Keratinocyte (primary cell): ENCODE data around the gene DIRAS1. TPM values are rescaled to one million over a fixed set of nuclear protein-coding genes. Genes with fewer than 3 reads are reported as not detected.
A peak's percentile ranks its signal among the peaks of the same experiment; 100 is the strongest.

ENCODE experiments used
- DNase-seq: peaks from one replicate; pipeline ENCODE4 v3.0.0-alpha.2; 2011; ENCODE audit warnings: low read depth, missing footprints, low spot score
- FAIRE-seq: peaks from 2 replicates; lab custom pipeline; 2011; peaks lifted over from hg19 to GRCh38; lab: Jason Lieb, UNC
- H2AFZ ChIP-seq: 2 replicates; pipeline ENCODE4 v1.6.0; 2012; ENCODE audit warnings: low read length, control low read depth, inconsistent platforms; ENCODE audit not compliant: control insufficient read depth
- H3K27ac ChIP-seq: 2 replicates; pipeline ENCODE4 v1.5.1; 2011; ENCODE audit warnings: low read length; ENCODE audit not compliant: control insufficient read depth, insufficient read depth
- H3K27me3 ChIP-seq: 3 replicates; pipeline ENCODE4 v1.6.0; 2011; ENCODE audit warnings: low read length; ENCODE audit not compliant: control insufficient read depth, insufficient read depth; ENCODE audit errors: extremely low read depth
- H3K36me3 ChIP-seq, 2 experiments: 2 replicates in 1 of 2; 3 replicates in 1 of 2; pipeline ENCODE4 v1.5.1; 2011; ENCODE audit warnings: low read length in 2 of 2, mild to moderate bottlenecking in 1 of 2; ENCODE audit not compliant: control insufficient read depth in 2 of 2, insufficient read depth in 2 of 2; ENCODE audit errors: extremely low read depth in 1 of 2
- H3K4me1 ChIP-seq: 3 replicates; pipeline ENCODE4 v1.5.1; 2011; ENCODE audit warnings: low read length; ENCODE audit not compliant: control insufficient read depth, insufficient read depth; ENCODE audit errors: extremely low read depth
- H3K4me2 ChIP-seq: 3 replicates; pipeline ENCODE4 v1.6.0; 2011; ENCODE audit warnings: low read depth, low read length; ENCODE audit not compliant: control insufficient read depth, insufficient read depth; ENCODE audit errors: extremely low read depth
- H3K4me3 ChIP-seq, 3 experiments: fragments of 200-600 bp in 1 of 3; sonication (generic) in 1 of 3; 2 replicates in 2 of 3; 3 replicates in 1 of 3; pipeline ENCODE4 v1.5.1; 2011 to 2016; ENCODE audit warnings: low read length in 3 of 3, mild to moderate bottlenecking in 3 of 3, control low read depth in 2 of 3, inconsistent platforms in 1 of 3, low read depth in 1 of 3, mixed read lengths in 1 of 3, mixed run types in 1 of 3, moderate library complexity in 1 of 3; ENCODE audit not compliant: control insufficient read depth in 2 of 3, insufficient read depth in 2 of 3; ENCODE audit errors: extremely low read depth in 1 of 3
- H3K79me2 ChIP-seq: 2 replicates; pipeline ENCODE4 v1.6.0; 2012; ENCODE audit warnings: low read length; ENCODE audit not compliant: control insufficient read depth, insufficient read depth
- H3K9ac ChIP-seq: 3 replicates; pipeline ENCODE4 v1.6.0; 2011; ENCODE audit warnings: low read length; ENCODE audit not compliant: control insufficient read depth, insufficient read depth; ENCODE audit errors: extremely low read depth
- H3K9me1 ChIP-seq: 3 replicates; pipeline ENCODE4 v1.6.0; 2011; ENCODE audit warnings: low read length; ENCODE audit not compliant: control insufficient read depth, insufficient read depth; ENCODE audit errors: extremely low read depth
- H3K9me3 ChIP-seq: 2 replicates; pipeline ENCODE4 v1.5.1; 2012; ENCODE audit warnings: low read depth, low read length; ENCODE audit not compliant: control insufficient read depth
- H4K20me1 ChIP-seq: 3 replicates; pipeline ENCODE4 v1.6.0; 2011; ENCODE audit warnings: low read length; ENCODE audit not compliant: control insufficient read depth, insufficient read depth; ENCODE audit errors: extremely low read depth
- CTCF ChIP-seq, 3 experiments: IDR thresholded peaks in 1 of 3; conservative IDR thresholded peaks in 1 of 3; optimal IDR thresholded peaks in 1 of 3; 2 replicates in 2 of 3; 3 replicates in 1 of 3; pipeline versions ENCODE3 to v1.5.1; 2011; ENCODE audit warnings: low read length in 3 of 3, mild to moderate bottlenecking in 3 of 3, moderate library complexity in 2 of 3, control low read depth in 1 of 3, inconsistent platforms in 1 of 3; ENCODE audit not compliant: insufficient read depth in 2 of 3; ENCODE audit errors: extremely low read depth in 1 of 3
- EZH2 ChIP-seq: IDR thresholded peaks from one replicate; pipeline ENCODE4 v1.6.1; 2012; ENCODE audit warnings: inconsistent platforms, mild to moderate bottlenecking, low read length, moderate library complexity
- dilution Hi-C: fragments of 300-500 bp; cut with MboI; formaldehyde crosslinking; loops from one replicate; pipeline ENCODE4 v1.7.0; 2020; ENCODE audit warnings: low sequenced_read_pairs; ENCODE audit not compliant: extremely low pct_ligation_motif_present
- polyA plus RNA-seq, 5 experiments: library from polyadenylated mRNA; depleted of rRNA in 3 of 5; stranded (reverse) in 3 of 5; stranded (forward) in 1 of 5; unstranded in 1 of 5; fragments of >200 nt; gene quantifications; 1 replicate in 1 of 5; 2 replicates in 3 of 5; 3 replicates in 1 of 5; pipeline versions ENCODE4 v1.2.1 to v1.2.3, GENCODE V29; 2011 to 2012; ENCODE audit warnings: missing spikeins in 2 of 5, low read depth in 1 of 5, low replicate concordance in 1 of 5

DIRAS1 gene
- polyA plus RNA-seq, 1 donor (not counting 4 experiments of a cell fraction or from before 2014, with no cell fraction given), result 0.10 TPM

GRCh38 chr19:2703077-2703437 is 18.1 kb downstream of the DIRAS1 start:
- Histone ChIP-seq H3K9me1 (no peaks in the 10 kb centered on the region), H3K4me2 (peak overlapping the region; percentile 66), H3K27ac (no peak overlapping the region)

GRCh38 chr19:2702170-2703076 is 18.7 kb downstream of the DIRAS1 start, which contains the start of gene GNG7:
Gene GNG7 (minus strand): TSS chr19:2702694. CDS start chr19:2520688, 182,006 bp downstream.
- no peaks in the 10 kb centered on the region for H3K9me1 ChIP-seq

More at GRCh38 chr19:2703077-2703437, 18.1 kb downstream of the DIRAS1 start:
- no peak overlapping the region for H3K9ac ChIP-seq
- H3K4me3 ChIP-seq, result peak overlapping the region in 1 of 3 experiments; percentile 55
- DNase-seq, result no peak
- FAIRE-seq, result no peak
- no peak overlapping the region for H2AFZ ChIP-seq
- dilution Hi-C loops, result no loop called here
- no peaks in the 10 kb centered on the region for H3K9me3 ChIP-seq
- peaks cover 26% of the 10 kb centered on the region for H3K27me3 ChIP-seq
- TF ChIP-seq EZH2 (no peak), CTCF (optimal IDR thresholded peaks at IDR 0.05 in 1 of 3, IDR thresholded peaks at IDR 0.05 in 1 of 3, conservative IDR thresholded peaks at IDR 0.05 in 1 of 3; ENCODE audit: extremely low read depth in 1 of 3, insufficient read depth in 2 of 3, low read length in 3 of 3) (no peak)
- no peaks in the 10 kb centered on the region for H3K4me1 ChIP-seq
- no peaks in the 10 kb centered on the region for H3K36me3 ChIP-seq
- H4K20me1 ChIP-seq, result no peaks in the 10 kb centered on the region
- H3K79me2 ChIP-seq, result no peaks in the 10 kb centered on the region

More at GRCh38 chr19:2702170-2703076, 18.7 kb downstream of the DIRAS1 start, which contains the start of gene GNG7:
- DNase-seq (peak; percentile 17), FAIRE-seq (no peak)
- H3K79me2 ChIP-seq, result no peaks in the 10 kb centered on the region
- no peaks in the 10 kb centered on the region for H3K9me3 ChIP-seq
- H3K9ac ChIP-seq, result no peak within 1 kb of the TSS
- no peaks in the 10 kb centered on the region for H4K20me1 ChIP-seq
- H3K27ac ChIP-seq, result no peak within 1 kb of the TSS
- TF ChIP-seq CTCF (optimal IDR thresholded peaks at IDR 0.05 in 1 of 3, IDR thresholded peaks at IDR 0.05 in 1 of 3, conservative IDR thresholded peaks at IDR 0.05 in 1 of 3; ENCODE audit: extremely low read depth in 1 of 3, insufficient read depth in 2 of 3, low read length in 3 of 3) (no peak), EZH2 (no peak)
- H3K4me2 ChIP-seq, result peak within 1 kb of the TSS; percentile 66
- H3K4me3 ChIP-seq, result peak within 1 kb of the TSS; percentile 47 to 55 (median 55)
- H3K36me3 ChIP-seq, result no peaks in the 10 kb centered on the region
- dilution Hi-C loops, result no loop called here
- H3K27me3 ChIP-seq, result peaks cover 26% of the 10 kb centered on the region
- H3K4me1 ChIP-seq, result no peaks in the 10 kb centered on the region
- H2AFZ ChIP-seq, result no peak within 1 kb of the TSS
